BLaER1 (cell line): ENCODE measurements around the gene EDC3.

Experiments used
- H3K27ac ChIP-seq: shearing (Covaris generic); formaldehyde crosslinking; 2 replicates; pipeline ENCODE4 v1.8.1; 2022
- H3K27me3 ChIP-seq: shearing (Covaris generic); formaldehyde crosslinking; 2 replicates; pipeline ENCODE4 v1.8.1; 2022
- H3K36me3 ChIP-seq: shearing (Covaris generic); formaldehyde crosslinking; 2 replicates; pipeline ENCODE4 v1.8.1; 2022
- H3K4me1 ChIP-seq: shearing (Covaris generic); formaldehyde crosslinking; 2 replicates; pipeline ENCODE4 v1.8.1; 2022
- H3K4me2 ChIP-seq: shearing (Covaris generic); formaldehyde crosslinking; 2 replicates; pipeline ENCODE4 v1.8.1; 2022
- H3K4me3 ChIP-seq: shearing (Covaris generic); formaldehyde crosslinking; 2 replicates; pipeline ENCODE4 v1.8.1; 2022
- H3K9ac ChIP-seq: shearing (Covaris generic); formaldehyde crosslinking; 2 replicates; pipeline ENCODE4 v1.8.1; 2022
- H3K9me3 ChIP-seq: shearing (Covaris generic); formaldehyde crosslinking; 2 replicates; pipeline ENCODE4 v1.8.1; 2022
- H4K20me1 ChIP-seq: shearing (Covaris generic); formaldehyde crosslinking; 2 replicates; pipeline ENCODE4 v1.8.1; 2022
- Cebpa-rat ChIP-seq: shearing (Covaris generic); IDR thresholded peaks from 2 replicates; pipeline ENCODE4 v1.8.1; 2022

EDC3 gene

DNA sequence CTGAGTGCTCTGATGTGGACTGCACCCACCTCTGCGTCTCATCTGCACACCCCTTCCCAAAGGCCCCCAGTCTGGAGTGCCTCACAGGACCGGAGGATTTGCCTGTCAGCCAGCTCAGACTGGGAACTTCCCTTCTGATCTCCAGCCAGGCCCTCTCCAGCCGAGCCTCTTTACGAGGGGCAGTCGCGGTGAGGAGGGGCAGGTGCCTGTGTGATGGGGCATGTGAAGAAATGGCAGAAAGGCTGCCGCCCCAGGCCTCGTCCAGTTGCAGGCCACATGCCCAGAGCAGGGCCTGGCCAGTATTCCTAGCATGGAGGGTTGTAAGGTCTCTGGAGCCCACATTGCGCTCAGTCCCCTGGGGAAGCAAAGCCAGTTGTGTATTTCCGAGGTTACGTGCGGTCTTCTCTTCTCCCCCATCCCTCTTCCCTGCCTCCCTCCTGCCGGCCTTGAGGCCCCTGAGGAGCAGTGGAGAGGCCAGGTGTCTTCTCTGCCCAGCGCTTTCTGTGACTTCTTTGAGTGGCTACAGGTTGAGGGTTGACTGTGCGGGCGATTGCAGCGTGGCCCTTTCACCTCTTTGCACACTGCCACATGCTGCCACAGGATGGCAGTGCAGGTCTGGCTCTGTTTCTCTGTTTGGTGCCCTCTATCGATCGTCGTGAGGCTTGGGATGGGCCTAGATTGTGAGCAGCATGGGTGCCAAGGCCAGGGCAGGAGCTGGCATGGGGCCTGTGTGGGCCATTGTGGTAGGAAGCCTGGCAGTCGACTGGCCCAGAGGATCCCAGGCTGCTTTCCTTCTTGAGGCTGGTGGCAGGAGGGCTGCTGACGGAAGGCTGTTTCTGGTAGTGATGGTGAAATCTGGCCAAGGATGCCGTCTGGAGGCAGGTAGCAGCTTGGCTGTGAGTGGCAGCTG, 74.9 kb downstream of the EDC3 start:
- Histone ChIP-seq H3K27ac (no peak overlapping the region), H3K9me3 (no peaks in the 10 kb centered on the region), H3K9ac (peak overlapping the region; percentile 6; the same call in 1 of the 2 replicates), H3K4me2 (peak overlapping the region; percentile 61), H3K27me3 (no peaks in the 10 kb centered on the region), H4K20me1 (peaks cover 100% of the 10 kb centered on the region), H3K4me1 (peaks cover 51% of the 10 kb centered on the region), H3K36me3 (peaks cover 87% of the 10 kb centered on the region), H3K4me3 (no peak overlapping the region)
- no peak for TF ChIP-seq Cebpa-rat

DNA sequence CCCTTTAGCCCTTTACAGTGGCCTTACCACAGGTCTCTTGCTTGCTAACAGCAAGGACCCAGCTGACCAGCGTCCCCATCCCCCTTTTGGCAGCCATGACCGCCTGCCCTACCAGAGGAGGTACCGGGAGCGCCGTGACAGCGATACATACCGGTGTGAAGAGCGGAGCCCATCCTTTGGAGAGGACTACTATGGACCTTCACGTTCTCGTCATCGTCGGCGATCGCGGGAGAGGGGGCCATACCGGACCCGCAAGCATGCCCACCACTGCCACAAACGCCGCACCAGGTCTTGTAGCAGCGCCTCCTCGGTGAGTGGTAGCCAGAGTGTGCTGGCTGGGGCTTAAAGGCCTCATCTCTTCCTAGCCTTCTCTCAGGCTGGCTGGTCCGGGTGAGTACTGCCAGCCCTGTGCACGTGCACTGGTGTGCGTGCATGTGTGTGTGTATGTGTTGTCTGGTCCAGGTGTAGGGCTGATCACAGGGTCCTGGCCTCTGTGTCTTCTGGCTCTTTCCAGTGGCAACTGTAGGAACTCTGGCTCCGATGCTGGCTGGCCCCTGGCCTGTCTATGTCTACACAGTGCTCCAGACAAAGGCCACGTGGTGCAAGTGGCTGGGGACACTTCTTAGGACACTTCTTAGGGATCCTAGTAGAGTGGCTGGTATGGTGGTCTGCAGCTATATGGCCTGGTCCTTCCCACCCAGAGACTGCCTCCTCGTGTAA, 75.7 kb downstream of the EDC3 start:
- peaks cover 79% of the 10 kb centered on the region for H3K36me3 ChIP-seq
- H3K27ac ChIP-seq, result no peak overlapping the region
- no peak for TF ChIP-seq Cebpa-rat
- H3K4me1 ChIP-seq, result peaks cover 51% of the 10 kb centered on the region
- H3K27me3 ChIP-seq, result no peaks in the 10 kb centered on the region
- no peaks in the 10 kb centered on the region for H3K9me3 ChIP-seq
- H3K4me3 ChIP-seq, result no peak overlapping the region
- peak overlapping the region; percentile 6; the same call in 1 of the 2 replicates for H3K9ac ChIP-seq
- H3K4me2 ChIP-seq, result peak overlapping the region; percentile 61
- H4K20me1 ChIP-seq, result peaks cover 93% of the 10 kb centered on the region

DNA sequence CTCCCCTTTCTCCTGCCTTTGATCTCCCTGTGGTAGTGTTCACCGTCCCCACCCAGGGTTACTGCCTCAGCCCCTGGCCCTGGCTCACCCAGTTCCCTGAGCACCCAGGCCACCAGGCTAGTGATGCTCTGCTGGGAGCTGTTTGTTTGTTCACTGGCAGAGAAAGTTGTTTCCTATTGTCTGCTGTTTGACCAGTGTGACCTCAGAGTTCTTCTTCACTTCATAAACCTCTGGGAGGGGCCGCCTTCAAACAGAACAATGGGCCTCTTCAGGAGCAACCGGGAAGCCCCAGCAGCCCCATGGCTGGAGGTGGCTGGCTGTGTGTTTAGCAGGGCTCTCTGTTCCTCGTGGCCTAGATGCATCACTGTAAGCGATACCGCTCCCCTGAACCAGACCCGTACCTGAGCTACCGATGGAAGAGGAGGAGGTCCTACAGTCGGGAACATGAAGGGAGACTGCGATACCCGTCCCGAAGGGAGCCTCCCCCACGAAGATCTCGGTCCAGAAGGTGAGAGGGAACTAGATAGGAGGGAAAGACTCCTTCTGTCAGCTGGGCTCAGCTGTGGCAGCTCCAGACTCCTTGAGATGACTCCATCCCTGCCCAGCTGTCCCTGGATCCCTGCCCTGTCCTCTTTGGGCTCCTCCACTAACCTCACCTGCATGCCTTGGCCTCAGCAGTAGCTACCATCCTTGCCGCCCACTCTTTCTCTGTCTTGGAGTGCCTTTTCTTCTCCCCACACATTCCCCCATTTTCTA, 76.8 kb downstream of the EDC3 start:
- Histone ChIP-seq H3K9me3 (no peaks in the 10 kb centered on the region), H3K9ac (peak overlapping the region; percentile 97; the same call in 1 of the 2 replicates), H3K4me2 (0 out of 2 replicates have a peak overlapping the region, but pooled peaks have one; percentile 96), H4K20me1 (peaks cover 83% of the 10 kb centered on the region), H3K27ac (0 out of 2 replicates have a peak overlapping the region, but pooled peaks have one; percentile 10), H3K4me1 (peaks cover 56% of the 10 kb centered on the region), H3K27me3 (no peaks in the 10 kb centered on the region), H3K4me3 (no peak overlapping the region), H3K36me3 (peaks cover 68% of the 10 kb centered on the region)
- TF ChIP-seq Cebpa-rat, result no peak

DNA sequence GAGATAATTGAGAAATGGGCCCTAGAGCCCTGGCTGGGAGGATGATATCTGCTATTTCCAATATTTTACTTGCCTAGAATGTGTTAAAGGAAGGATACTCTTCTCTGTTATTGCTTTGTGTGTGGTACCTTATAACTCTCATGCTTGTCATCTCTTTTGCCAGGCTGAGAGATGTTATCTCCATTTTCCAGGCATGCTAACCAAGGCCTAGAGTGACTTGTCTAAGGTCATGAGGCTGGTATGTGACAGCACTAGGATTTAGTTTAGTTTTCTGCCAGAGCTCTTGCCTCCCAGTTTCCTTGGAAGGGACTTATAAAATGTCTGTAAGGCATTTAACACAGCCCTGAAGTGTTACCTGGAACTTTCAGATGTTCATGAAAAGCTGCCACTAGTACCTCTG, 78.8 kb downstream of the EDC3 start:
- Histone ChIP-seq H3K9ac (peak overlapping the region; percentile 97), H3K36me3 (peaks cover 48% of the 10 kb centered on the region), H3K4me3 (peak overlapping the region; percentile 99), H3K9me3 (no peaks in the 10 kb centered on the region), H3K27me3 (no peaks in the 10 kb centered on the region), H3K4me1 (peaks cover 63% of the 10 kb centered on the region), H3K4me2 (peak overlapping the region; percentile 96), H4K20me1 (peaks cover 63% of the 10 kb centered on the region), H3K27ac (peak overlapping the region; percentile 98)
- TF ChIP-seq Cebpa-rat, result no peak

DNA sequence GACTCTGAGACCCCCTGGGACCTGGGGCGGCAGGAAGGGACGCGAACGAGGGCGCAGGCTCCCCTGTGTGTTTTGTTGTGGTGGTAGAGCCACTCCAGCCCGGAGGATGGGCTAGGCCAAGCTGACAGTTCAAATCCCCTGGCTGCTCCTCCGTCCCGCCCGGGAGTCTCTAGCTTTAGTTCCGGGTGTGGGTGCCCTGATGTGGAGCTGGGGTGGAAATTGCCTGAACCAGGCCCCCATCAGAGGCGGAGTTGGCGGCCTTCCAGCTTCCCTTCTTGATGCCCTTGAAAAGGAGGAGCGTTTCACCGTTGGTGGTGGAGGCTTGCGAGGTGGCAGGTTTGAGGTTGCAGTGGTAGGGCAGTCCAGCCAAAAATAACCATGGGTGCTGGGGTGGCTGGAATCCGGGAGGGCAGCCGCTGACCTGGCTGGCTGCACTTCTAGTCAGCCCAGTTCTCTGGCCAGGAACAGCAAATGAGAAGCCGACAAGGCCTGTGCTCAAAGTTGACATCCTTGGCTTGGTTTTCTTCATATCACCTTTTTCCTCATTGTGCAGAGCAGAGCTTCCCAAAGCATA, 79.4 kb downstream of the EDC3 start:
- no peak for TF ChIP-seq Cebpa-rat
- peak overlapping the region; percentile 98 for H3K27ac ChIP-seq
- peaks cover 66% of the 10 kb centered on the region for H3K4me1 ChIP-seq
- no peaks in the 10 kb centered on the region for H3K27me3 ChIP-seq
- H3K9me3 ChIP-seq, result no peaks in the 10 kb centered on the region
- H3K9ac ChIP-seq, result peak overlapping the region; percentile 97
- H4K20me1 ChIP-seq, result peaks cover 57% of the 10 kb centered on the region
- H3K4me3 ChIP-seq, result peak overlapping the region; percentile 99
- H3K36me3 ChIP-seq, result peaks cover 43% of the 10 kb centered on the region
- H3K4me2 ChIP-seq, result peak overlapping the region; percentile 96

DNA sequence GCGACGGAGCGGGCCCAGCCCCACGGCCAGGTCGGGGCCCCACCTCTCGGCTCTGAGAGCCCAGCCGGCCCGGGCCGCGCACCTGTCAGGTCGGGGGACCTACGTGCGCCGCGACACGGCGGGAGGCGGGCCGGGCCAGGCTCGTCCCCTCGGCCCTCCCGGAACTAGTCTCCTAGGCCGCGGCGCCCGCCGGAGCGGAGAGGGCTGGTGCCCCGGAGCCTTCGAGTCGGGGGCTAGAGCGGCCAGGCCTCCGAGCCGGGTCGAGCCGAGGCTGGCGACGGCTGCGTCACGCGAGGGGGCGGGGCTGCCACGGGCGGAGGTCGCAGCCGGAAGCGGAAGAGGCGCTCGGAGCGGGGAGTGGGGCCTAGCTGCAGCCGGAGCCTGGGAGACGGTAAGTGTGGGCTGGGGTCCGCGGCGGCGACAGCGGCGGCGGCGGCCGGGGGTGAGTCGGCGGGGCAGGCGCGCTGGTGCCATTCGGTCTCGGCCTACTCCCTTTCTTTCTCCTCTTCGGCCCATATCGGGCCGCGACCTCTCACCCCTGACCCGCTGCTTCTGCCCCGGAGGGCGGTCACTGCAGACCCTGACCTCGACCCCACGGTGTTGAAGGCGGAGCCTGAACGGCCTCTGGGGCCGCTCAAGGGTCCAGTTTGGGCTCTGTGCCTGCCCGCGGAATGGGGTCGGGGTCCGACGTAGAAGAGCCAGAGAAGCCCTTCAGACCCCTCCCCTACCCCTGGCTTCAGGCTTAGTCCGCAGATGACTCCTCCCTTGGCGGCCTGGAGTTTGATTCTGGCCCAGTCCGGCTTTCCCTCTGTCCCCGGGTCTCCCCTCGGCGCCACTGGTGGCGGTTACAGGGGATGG, 80.1 kb downstream of the EDC3 start, which contains the start of gene CLK3:
Gene CLK3, plus strand, starts transcription at position 329 of the 858 bp plus-strand sequence. CDS start 3,361 bp downstream, outside the sequence.
- H3K27me3 ChIP-seq, result no peaks in the 10 kb centered on the region
- H3K9me3 ChIP-seq, result no peaks in the 10 kb centered on the region
- peak within 1 kb of the TSS; percentile 99 for H3K4me3 ChIP-seq
- no peak for TF ChIP-seq Cebpa-rat
- H3K36me3 ChIP-seq, result peaks cover 37% of the 10 kb centered on the region
- H3K9ac ChIP-seq, result peak within 1 kb of the TSS; percentile 97
- H3K4me2 ChIP-seq, result peak within 1 kb of the TSS; percentile 96
- H3K4me1 ChIP-seq, result peaks cover 66% of the 10 kb centered on the region
- H4K20me1 ChIP-seq, result peaks cover 50% of the 10 kb centered on the region
- H3K27ac ChIP-seq, result peak within 1 kb of the TSS; percentile 98

DNA sequence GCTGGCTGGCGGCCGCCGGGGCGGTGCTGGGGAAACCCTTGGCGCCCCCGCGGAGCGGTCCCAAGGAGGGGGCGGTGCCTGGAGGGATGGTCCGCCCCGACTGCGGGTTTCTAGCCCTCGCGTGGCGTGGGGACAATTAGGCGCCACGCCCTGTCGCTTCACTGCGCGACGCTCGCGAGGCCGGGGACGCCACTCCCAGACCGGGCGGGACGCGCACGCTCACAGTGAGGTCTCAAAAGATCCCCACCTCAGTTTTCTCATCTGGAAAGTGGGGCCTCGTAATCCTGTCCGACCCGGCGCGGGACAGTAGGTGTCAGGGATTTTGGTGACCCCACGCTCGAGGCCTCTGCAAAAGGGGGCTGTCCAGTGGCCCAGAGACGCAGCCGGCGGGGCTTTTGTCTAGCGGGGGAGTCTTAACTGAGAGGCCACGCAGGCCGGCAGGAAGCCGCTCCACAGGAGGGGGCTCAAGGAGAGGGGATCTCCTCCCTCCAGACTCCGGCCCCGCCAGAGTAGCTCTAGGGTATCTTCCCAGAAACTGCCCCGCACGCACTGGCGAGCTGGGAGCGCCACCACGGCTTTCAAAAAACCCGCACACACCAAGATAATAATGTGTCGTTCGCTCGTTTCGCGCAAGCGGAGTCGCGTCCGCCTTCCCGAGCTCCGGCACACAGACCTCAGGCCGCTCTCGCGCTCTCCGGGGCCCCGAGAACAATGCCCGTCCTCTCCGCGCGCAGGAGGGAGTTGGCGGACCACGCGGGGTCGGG, 80.9 kb downstream of the EDC3 start:
- peak overlapping the region; percentile 99 for H3K4me3 ChIP-seq
- no peaks in the 10 kb centered on the region for H3K9me3 ChIP-seq
- H3K36me3 ChIP-seq, result peaks cover 28% of the 10 kb centered on the region
- H3K9ac ChIP-seq, result peak overlapping the region; percentile 97
- H3K27ac ChIP-seq, result peak overlapping the region; percentile 98
- H4K20me1 ChIP-seq, result peaks cover 42% of the 10 kb centered on the region
- peaks cover 66% of the 10 kb centered on the region for H3K4me1 ChIP-seq
- peak overlapping the region; percentile 96 for H3K4me2 ChIP-seq
- H3K27me3 ChIP-seq, result no peaks in the 10 kb centered on the region
- no peak for TF ChIP-seq Cebpa-rat
